NCI-H1436 treated with DMSO at 0.1 percent for 48 hours (cell line): ENCODE data around the gene NRDE2.

ENCODE experiments used
- DNase-seq: peaks from one replicate; lab custom pipeline; 2025; lab: John Stamatoyannopoulos, UW

The NRDE2 gene

GRCh38 chr14:90299408-90299807 lies 32.3 kb downstream of the NRDE2 start:
- no peak for DNase-seq

- DNase-seq = no peak
Observed at GRCh38 chr14:90297876-90298629, 33.7 kb downstream of the NRDE2 start.

- no peak for DNase-seq
Observed at GRCh38 chr14:90296641-90297040, 35.1 kb downstream of the NRDE2 start.

GRCh38 chr14:90295870-90296516 lies 35.7 kb downstream of the NRDE2 start:
- DNase-seq = no peak

- DNase-seq = no peak
Observed at GRCh38 chr14:90294872-90295271, 36.9 kb downstream of the NRDE2 start.

GRCh38 chr14:90293766-90294730 lies 37.7 kb downstream of the NRDE2 start:
- no peak for DNase-seq

- DNase-seq = no peak
Observed at GRCh38 chr14:90291699-90292098, 40.0 kb downstream of the NRDE2 start.

GRCh38 chr14:90290337-90291011 lies 41.3 kb downstream of the NRDE2 start:
- DNase-seq = no peak

- no peak for DNase-seq
Observed at GRCh38 chr14:90288651-90289355, 42.9 kb downstream of the NRDE2 start.

- DNase-seq = no peak
Observed at GRCh38 chr14:90287791-90288190, 44.0 kb downstream of the NRDE2 start.

- DNase-seq = no peak
Observed at GRCh38 chr14:90281756-90282155, 50.0 kb downstream of the NRDE2 start.

GRCh38 chr14:90281261-90281660 lies 50.5 kb downstream of the NRDE2 start:
- DNase-seq = no peak

- no peak for DNase-seq
Observed at GRCh38 chr14:90280096-90280495, 51.6 kb downstream of the NRDE2 start.

GRCh38 chr14:90278199-90279175 lies 53.3 kb downstream of the NRDE2 start:
- no peak for DNase-seq

- DNase-seq = no peak
Observed at GRCh38 chr14:90277581-90278198, 54.1 kb downstream of the NRDE2 start.

GRCh38 chr14:90276646-90277367 lies 54.9 kb downstream of the NRDE2 start:
- no peak for DNase-seq

GRCh38 chr14:90275820-90276219 lies 55.9 kb downstream of the NRDE2 start:
- no peak for DNase-seq

GRCh38 chr14:90275458-90275814 lies 56.3 kb downstream of the NRDE2 start:
- no peak for DNase-seq
